K562 (cell line): ENCODE data around the gene MKRN2OS. TPM values are rescaled to one million over a fixed set of nuclear protein-coding genes. Genes with fewer than 3 reads are reported as not detected.

Experiments
- ATAC-seq: fragments of 200-7000 bp; cut with Tn5 transposase; 3 replicates; pipeline ENCODE4 v1.9.1; 2020; ENCODE audit warnings: moderate library complexity
- BruUV-seq: library from RNA; stranded (reverse); fragments of 400-500 nt; replicated peaks from 2 replicates; lab custom pipeline; 2021; lab: Mats Ljungman, UMichigan
- CTCF ChIA-PET: fragments of 300-600 bp; formaldehyde crosslinking; extraction: SDS; loops from one replicate; lab custom pipeline; 2021; ENCODE audit warnings: low intra/inter-chr PET ratio; lab: Yijun Ruan, JAX
- POLR2A ChIA-PET: fragments of 300-600, 350-650 bp; sonication (Branson Sonifier 250); formaldehyde crosslinking; extraction: SDS; loops from one replicate; lab custom pipeline; 2021; ENCODE audit warnings: antibody characterized with exemption, inconsistent platforms; lab: Yijun Ruan, JAX
- DNase-seq, 4 experiments: peaks; one replicate each; pipeline versions ENCODE4 v3.0.0 to v3.0.0-alpha.2; 2011 to 2018; ENCODE audit warnings: low spot score in 3 of 4, mixed read lengths in 3 of 4; ENCODE audit errors: extremely low read depth in 1 of 4
- FAIRE-seq: peaks from 2 replicates; lab custom pipeline; 2011; peaks lifted over from hg19 to GRCh38; lab: Jason Lieb, UNC
- H2AFZ ChIP-seq: 2 replicates; pipeline ENCODE4 v1.6.0; 2011; ENCODE audit warnings: low read depth, low read length, control low read depth, inconsistent platforms
- H3K27ac ChIP-seq: fragments of 200-600 bp; 3 replicates; pipeline ENCODE4 v1.8.0; 2011; ENCODE audit warnings: low read depth, mild to moderate bottlenecking, control low read depth, inconsistent platforms, low read length, moderate library complexity, mixed read lengths; ENCODE audit errors: extremely low read depth
- H3K27me3 ChIP-seq, 2 experiments: fragments of 300-600 bp in 1 of 2; 2 replicates in 1 of 2; 3 replicates in 1 of 2; pipeline versions ENCODE4 v1.6.0 to v1.8.0; 2011; ENCODE audit warnings: inconsistent platforms in 2 of 2, low read length in 2 of 2, mild to moderate bottlenecking in 1 of 2, mixed read lengths in 1 of 2, moderate library complexity in 1 of 2; ENCODE audit not compliant: control insufficient read depth in 2 of 2, insufficient read depth in 2 of 2
- H3K36me3 ChIP-seq: fragments of 300-600 bp; 3 replicates; pipeline ENCODE4 v1.8.0; 2011; ENCODE audit warnings: mild to moderate bottlenecking, low read length, inconsistent platforms; ENCODE audit not compliant: control insufficient read depth, insufficient read depth
- H3K4me1 ChIP-seq, 2 experiments: fragments of 200-600 bp in 1 of 2; replicated peaks in 1 of 2; 2 replicates in 1 of 2; 3 replicates in 1 of 2; pipeline versions ENCODE4 v1.5.1 to v1.8.0; 2011; ENCODE audit warnings: inconsistent platforms in 2 of 2, low read length in 2 of 2, mild to moderate bottlenecking in 1 of 2, mixed read lengths in 1 of 2, moderate library complexity in 1 of 2; ENCODE audit not compliant: control insufficient read depth in 2 of 2, insufficient read depth in 2 of 2
- H3K4me2 ChIP-seq: 2 replicates; pipeline ENCODE4 v1.6.1; 2011; ENCODE audit warnings: low read length, control low read depth, inconsistent platforms, mixed read lengths; ENCODE audit not compliant: insufficient read depth
- H3K4me3 ChIP-seq: fragments of 200-600 bp; sonication (generic), shearing (Covaris generic); 2 replicates; pipeline ENCODE4 v1.5.1; 2016; ENCODE audit warnings: control low read depth, inconsistent platforms
- H3K79me2 ChIP-seq: fragments of 200-600 bp; 3 replicates; pipeline ENCODE4 v1.8.0; 2011; ENCODE audit warnings: low read length, inconsistent platforms; ENCODE audit not compliant: control insufficient read depth, insufficient read depth
- H3K9ac ChIP-seq, 2 experiments: 2 replicates each; pipeline versions ENCODE4 v1.6.0 to v1.6.1; 2011; ENCODE audit warnings: low read depth in 2 of 2, low read length in 2 of 2, control low read depth in 1 of 2, inconsistent platforms in 1 of 2, mild to moderate bottlenecking in 1 of 2, mixed read lengths in 1 of 2; ENCODE audit not compliant: insufficient read depth in 1 of 2
- H3K9me1 ChIP-seq: one replicate; pipeline ENCODE4 v1.6.0; 2011; ENCODE audit warnings: inconsistent platforms, mild to moderate bottlenecking, low read length, moderate library complexity; ENCODE audit not compliant: control insufficient read depth, insufficient read depth
- H3K9me3 ChIP-seq: replicated peaks from 2 replicates; pipeline ENCODE4 v1.5.1; 2011; ENCODE audit warnings: low read depth, low read length, inconsistent platforms; ENCODE audit not compliant: control insufficient read depth, insufficient read depth
- H4K20me1 ChIP-seq: replicated peaks from 2 replicates; pipeline ENCODE4 v1.6.1; 2011; ENCODE audit warnings: low read length, inconsistent platforms, mixed read lengths; ENCODE audit not compliant: control insufficient read depth, insufficient read depth
- CEBPB ChIP-seq: fragments of 450-650 bp; IDR thresholded peaks from 2 replicates; pipeline ENCODE4 v1.6.1; 2016; ENCODE audit warnings: missing genetic modification characterization, missing compliant biosample characterization
- KHSRP ChIP-seq: fragments of 450-650 bp; IDR thresholded peaks from 2 replicates; pipeline ENCODE4 v1.6.1; 2017
- POLR2G ChIP-seq: fragments of 200-400 bp; formaldehyde crosslinking; IDR thresholded peaks from 2 replicates; pipeline ENCODE4 v1.6.1; 2017; ENCODE audit warnings: low read depth, mild to moderate bottlenecking, antibody characterized with exemption, low read length, moderate library complexity
- SPI1 ChIP-seq: IDR thresholded peaks from 2 replicates; pipeline ENCODE4 v1.6.1; 2011; ENCODE audit warnings: low read depth, low read length, control low read depth, borderline replicate concordance
- SUPT5H ChIP-seq: fragments of 450-650 bp; IDR thresholded peaks from 2 replicates; pipeline ENCODE4 v1.6.1; 2016
- TCF7L2 ChIP-seq: fragments of 150-350 bp; IDR thresholded peaks from 2 replicates; pipeline ENCODE4 v1.6.1; 2016; ENCODE audit warnings: low read depth, mild to moderate bottlenecking, low read length, moderate library complexity
- THRAP3 ChIP-seq: fragments of 450-650 bp; IDR thresholded peaks from 2 replicates; pipeline ENCODE4 v1.6.1; 2016; ENCODE audit warnings: mild to moderate bottlenecking, inconsistent platforms, borderline replicate concordance
- TRIM24 ChIP-seq, 2 experiments: fragments of 450-650 bp; IDR thresholded peaks; 2 replicates each; pipeline ENCODE4 v1.6.1; 2016
- ZC3H8 ChIP-seq: fragments of 450-650 bp; IDR thresholded peaks from 2 replicates; pipeline ENCODE4 v1.6.1; 2017
- ZNF232 ChIP-seq: sonication (generic); formaldehyde crosslinking; IDR thresholded peaks from 2 replicates; pipeline ENCODE4 v1.8.0; 2022; ENCODE audit warnings: mild to moderate bottlenecking, missing genetic modification reagents
- ZNF41 ChIP-seq: fragments of 250-450 bp; sonication (Bioruptor Pico); conservative IDR thresholded peaks from 2 replicates; pipeline ENCODE4 v1.4.0; 2020; ENCODE audit warnings: mild to moderate bottlenecking
- ZNF77 ChIP-seq: fragments of 250-450 bp; sonication (Bioruptor Pico); IDR thresholded peaks from 2 replicates; pipeline ENCODE4 v1.5.0; 2020
- in situ Hi-C: fragments of 300-500 bp; cut with MboI; formaldehyde crosslinking; loops from 4 replicates; pipeline ENCODE4 v1.15.0; 2018; ENCODE audit warnings: inconsistent platforms, mixed read lengths
- intact Hi-C: fragments of 100-400 bp; cut with micrococcal nuclease; formaldehyde crosslinking; loops from 2 replicates; pipeline ENCODE4 v1.14.2; 2022
- polyA plus RNA-seq, 8 experiments: library from polyadenylated mRNA; depleted of rRNA in 4 of 8; stranded (reverse) in 5 of 8; unstranded in 3 of 8; fragments of >200 nt; fragmentation: Nextera tagmentation in 2 of 8; fragmentation: Illumina TruSeq in 1 of 8; extraction: Ambion mirVana in 2 of 8; extraction: Trizol in 1 of 8; gene quantifications; 2 replicates each; pipeline versions ENCODE4 v1.2.1 to v1.2.3, GENCODE V29; 2011 to 2014; ENCODE audit warnings: inconsistent platforms in 1 of 8, missing spikeins in 1 of 8
- total RNA-seq, 7 experiments: library from RNA; depleted of rRNA in 6 of 7; stranded (reverse); fragments of >200 nt in 6 of 7; fragmentation: Illumina TruSeq in 2 of 7; extraction: Trizol in 2 of 7; gene quantifications; 2 replicates each; pipeline versions ENCODE4 v1.2.1 to v1.2.3, GENCODE V29; 2011 to 2021; ENCODE audit warnings: low replicate concordance in 1 of 7
- TF ChIP-seq, protein P1 (sequence below): fragments of 250-450 bp; sonication (Bioruptor Pico); IDR thresholded peaks from 2 replicates; pipeline ENCODE4 v1.8.0; 2022; ENCODE audit warnings: moderate library complexity, mild to moderate bottlenecking, inconsistent platforms

MKRN2OS gene
- total and polyA plus RNA-seq, 9 of the 15 experiments (the other 6 are each of a cell fraction or from before 2014, with no cell fraction given), result 0.11 to 0.27 (median 0.17) TPM; not detected in 6

DNA sequence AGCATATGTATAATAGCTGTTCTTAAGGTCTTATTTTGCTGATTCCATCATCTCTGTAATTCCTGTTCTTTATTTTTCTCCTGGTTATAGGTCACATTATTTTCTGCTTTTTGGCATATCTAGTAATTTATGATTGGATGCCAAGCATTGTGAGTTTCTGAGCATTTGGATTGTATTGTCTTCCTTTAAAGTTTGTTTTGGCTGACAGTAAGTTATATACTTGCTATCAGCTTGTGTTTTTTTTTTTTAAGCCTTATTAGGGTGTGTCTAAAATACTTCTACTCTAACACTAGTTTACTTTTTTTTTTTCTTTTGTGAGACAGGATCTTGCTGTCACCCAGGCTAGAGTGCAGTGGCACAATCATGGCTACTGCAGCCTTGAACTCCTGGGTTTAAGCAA lies 21.7 kb upstream of the MKRN2OS start:
- peaks cover 0 to 4% of the 10 kb centered on the region in 2 experiments; a peak in 2 of 5 replicates for H3K4me1 ChIP-seq
- no TSS peak for BruUV-seq
- no peak overlapping the region for H3K27ac ChIP-seq
- in situ Hi-C loops, result no loop called here
- peaks cover 46% of the 10 kb centered on the region for H3K36me3 ChIP-seq
- intact Hi-C loops, result no loop called here
- H3K79me2 ChIP-seq, result peaks cover 65% of the 10 kb centered on the region
- H3K4me2 ChIP-seq, result no peak overlapping the region
- H3K27me3 ChIP-seq, result no peaks in the 10 kb centered on the region
- ChIA-PET CTCF (no interaction called here), POLR2A (interaction anchor here (1.4 kb wide), 1 partner anchor 8 kb away, joined by 3 read pairs; no protein-coding TSS in a partner anchor)
- no peak overlapping the region for H3K4me3 ChIP-seq
- DNase-seq (no peak), ATAC-seq (no peak), FAIRE-seq (no peak)
- H3K9ac ChIP-seq, result no peak overlapping the region
- H4K20me1 ChIP-seq, result peaks cover 9% of the 10 kb centered on the region
- no peak overlapping the region for H2AFZ ChIP-seq
- peaks cover 4% of the 10 kb centered on the region; the same call in 1 of the 2 replicates for H3K9me3 ChIP-seq
- TF ChIP-seq ZNF41 (CRISPR knock-in tag), result no peak
- TF ChIP-seq, protein P1, sequence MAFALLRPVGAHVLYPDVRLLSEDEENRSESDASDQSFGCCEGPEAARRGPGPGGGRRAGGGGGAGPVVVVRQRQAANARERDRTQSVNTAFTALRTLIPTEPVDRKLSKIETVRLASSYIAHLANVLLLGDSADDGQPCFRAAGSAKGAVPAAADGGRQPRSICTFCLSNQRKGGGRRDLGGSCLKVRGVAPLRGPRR (CRISPR knock-in tag), result no peak
- no peak for TF ChIP-seq ZC3H8
- TF ChIP-seq CEBPB (tag), result no peak
- TF ChIP-seq THRAP3, result no peak
- no peak for TF ChIP-seq SPI1
- no peak for TF ChIP-seq POLR2G
- TF ChIP-seq ZNF232, result no peak
- no peak for TF ChIP-seq ZNF77
- TF ChIP-seq TRIM24 (IDR thresholded peaks at IDR 0.05), result no peak
- TF ChIP-seq KHSRP, result no peak
- TF ChIP-seq TCF7L2, result no peak
- TF ChIP-seq SUPT5H, result no peak
- no peaks in the 10 kb centered on the region for H3K9me1 ChIP-seq
